ENCODE data around the gene ST7. TPM values are rescaled to one million over a fixed set of nuclear protein-coding genes. Genes with fewer than 3 reads are reported as not detected.

ST7 gene
- polyA plus RNA-seq, 1 donor from 2014 or later, result 76.8 TPM

DNA sequence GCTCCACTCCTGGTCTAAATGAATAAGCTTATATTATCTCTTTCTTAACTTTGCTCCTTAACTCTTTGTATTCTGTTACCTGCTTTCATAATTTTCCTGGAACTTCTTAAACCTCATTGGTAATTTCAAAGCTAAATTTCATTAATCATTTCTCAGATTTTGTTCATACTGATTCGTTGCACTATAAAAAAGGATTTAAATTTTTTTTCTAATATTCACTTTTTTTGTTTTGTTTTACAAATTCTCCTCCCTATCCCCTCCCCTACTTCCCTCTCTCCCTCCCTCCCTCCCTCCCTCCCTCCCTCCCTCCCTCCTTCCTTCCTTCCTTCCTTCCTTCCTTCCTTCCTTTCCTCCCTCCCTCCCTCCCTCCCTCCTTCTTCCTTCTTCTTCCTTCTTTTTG lies 14.7 kb downstream of the ST7 start:
- H3K9me3 ChIP-seq (ENCODE audit: low read length), result no peaks in the 10 kb centered on the region
- H3F3A ChIP-seq (ENCODE audit: insufficient read depth, low read length, poor library complexity, severe bottlenecking), result no peaks in the 10 kb centered on the region
- no peaks in the 10 kb centered on the region for H3K36me3 ChIP-seq (ENCODE audit: insufficient read depth, low read length)
- H4K20me1 ChIP-seq (ENCODE audit: insufficient read depth), result no peaks in the 10 kb centered on the region
- no peaks in the 10 kb centered on the region for H3K79me2 ChIP-seq (replicated peaks; ENCODE audit: insufficient read depth, low read length)
- no peak overlapping the region for H3K27ac ChIP-seq (ENCODE audit: low read length)
- no peaks in the 10 kb centered on the region for H3K9me2 ChIP-seq (ENCODE audit: insufficient read depth, low read length)
- no peak overlapping the region for H3K4me3 ChIP-seq (ENCODE audit: low read length)
- H3K9ac ChIP-seq (ENCODE audit: low read length), result no peak overlapping the region
- H3K4me2 ChIP-seq (ENCODE audit: low read length), result no peak overlapping the region
- H3K27me3 ChIP-seq (ENCODE audit: insufficient read depth, low read depth, low read length), result no peaks in the 10 kb centered on the region
- TF ChIP-seq SMC3 (conservative IDR thresholded peaks at IDR 0.05; ENCODE audit: poor library complexity) (no peak), EZH2 (IDR thresholded peaks at IDR 0.05; ENCODE audit: borderline replicate concordance, insufficient read depth, low read length, poor library complexity, severe bottlenecking) (no peak), REST (IDR thresholded peaks at IDR 0.05; ENCODE audit: borderline replicate concordance) (no peak), TAF1 (IDR thresholded peaks at IDR 0.05; ENCODE audit: low read depth) (no peak), EP300 (conservative IDR thresholded peaks at IDR 0.05; ENCODE audit: poor library complexity, severe bottlenecking) (no peak), POLR2AphosphoS5 (IDR thresholded peaks at IDR 0.05) (no peak), MXI1 (conservative IDR thresholded peaks at IDR 0.05; ENCODE audit: poor library complexity, severe bottlenecking) (no peak)
- no peak overlapping the region for H2AFZ ChIP-seq (ENCODE audit: low read depth, low read length)

DNA sequence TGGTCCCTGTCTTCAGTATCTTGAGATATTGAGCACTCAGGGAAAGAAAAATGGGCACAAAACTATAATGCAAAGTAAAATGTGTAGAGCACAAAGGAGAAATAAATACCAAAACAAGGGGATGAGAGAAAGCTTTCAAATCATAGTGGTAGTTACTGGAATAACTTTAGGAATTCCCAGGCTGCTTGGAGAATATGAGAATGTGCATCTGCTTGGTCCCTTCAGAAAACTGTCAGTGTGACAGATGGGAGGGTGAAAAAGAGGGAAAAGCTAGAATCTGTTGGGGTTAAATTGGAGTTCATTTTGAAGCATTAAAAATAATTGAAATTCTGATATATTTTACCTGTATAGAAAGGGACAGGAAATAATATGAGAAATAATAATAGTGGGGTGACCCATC lies 15.3 kb downstream of the ST7 start:
- Histone ChIP-seq H2AFZ (ENCODE audit: low read depth, low read length) (no peak overlapping the region), H3K36me3 (ENCODE audit: insufficient read depth, low read length) (no peaks in the 10 kb centered on the region), H3K4me3 (ENCODE audit: low read length) (no peak overlapping the region), H3F3A (ENCODE audit: insufficient read depth, low read length, poor library complexity, severe bottlenecking) (no peaks in the 10 kb centered on the region), H3K4me2 (ENCODE audit: low read length) (no peak overlapping the region), H3K9me3 (ENCODE audit: low read length) (no peaks in the 10 kb centered on the region), H3K27ac (ENCODE audit: low read length) (no peak overlapping the region), H3K27me3 (ENCODE audit: insufficient read depth, low read depth, low read length) (no peaks in the 10 kb centered on the region), H3K9ac (ENCODE audit: low read length) (no peak overlapping the region), H3K79me2 (replicated peaks; ENCODE audit: insufficient read depth, low read length) (no peaks in the 10 kb centered on the region), H4K20me1 (ENCODE audit: insufficient read depth) (no peaks in the 10 kb centered on the region), H3K9me2 (ENCODE audit: insufficient read depth, low read length) (no peaks in the 10 kb centered on the region)
- TF ChIP-seq POLR2AphosphoS5 (IDR thresholded peaks at IDR 0.05) (no peak), TAF1 (IDR thresholded peaks at IDR 0.05; ENCODE audit: low read depth) (no peak), REST (IDR thresholded peaks at IDR 0.05; ENCODE audit: borderline replicate concordance) (no peak), EP300 (conservative IDR thresholded peaks at IDR 0.05; ENCODE audit: poor library complexity, severe bottlenecking) (no peak), SMC3 (conservative IDR thresholded peaks at IDR 0.05; ENCODE audit: poor library complexity) (no peak), MXI1 (conservative IDR thresholded peaks at IDR 0.05; ENCODE audit: poor library complexity, severe bottlenecking) (no peak), RAD21 (conservative IDR thresholded peaks at IDR 0.05) (no peak), EZH2 (IDR thresholded peaks at IDR 0.05; ENCODE audit: borderline replicate concordance, insufficient read depth, low read length, poor library complexity, severe bottlenecking) (no peak)
